GM23338 (cell line): ENCODE measurements around the gene CSNK1E. TPM values are rescaled to one million over a fixed set of nuclear protein-coding genes. Genes with fewer than 3 reads are reported as not detected.

Experiments
- ATAC-seq: fragments of 200-7000 bp; cut with Tn5 transposase; 3 replicates; pipeline ENCODE4 v1.9.1; 2020
- DNase-seq: peaks from one replicate; pipeline ENCODE4 v3.0.0-alpha.2; 2015; ENCODE audit warnings: low spot score
- H2AFZ ChIP-seq: fragments of 200-600 bp; sonication (generic); 2 replicates; pipeline ENCODE4 v1.8.0; 2016; ENCODE audit warnings: antibody characterized with exemption, mild to moderate bottlenecking, moderate library complexity
- H3F3A ChIP-seq: fragments of 200-600 bp; sonication (generic); replicated peaks from 2 replicates; pipeline ENCODE4 v1.8.0; 2017; ENCODE audit warnings: antibody characterized with exemption, mixed run types, low read depth
- H3K27ac ChIP-seq: fragments of 200-600 bp; sonication (generic); 2 replicates; pipeline ENCODE4 v1.6.1; 2016; ENCODE audit warnings: low read depth
- H3K27me3 ChIP-seq: fragments of 200-600 bp; sonication (generic); 2 replicates; pipeline ENCODE4 v1.8.0; 2016; ENCODE audit warnings: mild to moderate bottlenecking, mixed run types, moderate library complexity; ENCODE audit not compliant: insufficient read depth
- H3K36me3 ChIP-seq: fragments of 200-600 bp; sonication (generic); 2 replicates; pipeline ENCODE4 v1.8.0; 2016; ENCODE audit warnings: mild to moderate bottlenecking; ENCODE audit not compliant: insufficient read depth
- H3K4me1 ChIP-seq: fragments of 200-600 bp; sonication (generic); 2 replicates; pipeline ENCODE4 v1.8.0; 2016; ENCODE audit warnings: mild to moderate bottlenecking, moderate library complexity; ENCODE audit not compliant: insufficient read depth
- H3K4me2 ChIP-seq: fragments of 200-600 bp; sonication (generic); 2 replicates; pipeline ENCODE4 v1.7.1; 2017; ENCODE audit warnings: mixed run types
- H3K4me3 ChIP-seq: fragments of 200-600 bp; sonication (generic); 2 replicates; pipeline ENCODE4 v1.6.1; 2016; ENCODE audit warnings: mixed run types
- H3K79me2 ChIP-seq: fragments of 200-600 bp; sonication (generic); replicated peaks from 2 replicates; pipeline ENCODE4 v1.8.0; 2017; ENCODE audit warnings: mild to moderate bottlenecking; ENCODE audit not compliant: insufficient read depth
- H3K9me2 ChIP-seq: fragments of 200-600 bp; sonication (generic); 2 replicates; pipeline ENCODE4 v1.8.0; 2017; ENCODE audit not compliant: insufficient read depth
- H4K20me1 ChIP-seq: fragments of 200-600 bp; sonication (generic); replicated peaks from 2 replicates; pipeline ENCODE4 v1.8.0; 2017; ENCODE audit warnings: mild to moderate bottlenecking; ENCODE audit not compliant: insufficient read depth
- H3K27ac Mint-ChIP-seq: 2 replicates; pipeline ENCODE4 v1.8.0; 2020; ENCODE audit warnings: inconsistent platforms, mild to moderate bottlenecking, moderate library complexity, mixed read lengths
- H3K27me3 Mint-ChIP-seq: 3 replicates; pipeline ENCODE4 v1.8.0; 2022; ENCODE audit warnings: low read depth, mild to moderate bottlenecking, moderate library complexity, mixed read lengths, inconsistent platforms; ENCODE audit not compliant: insufficient read depth, poor library complexity
- H3K36me3 Mint-ChIP-seq: 3 replicates; pipeline ENCODE4 v1.8.0; 2021; ENCODE audit warnings: low read depth, mild to moderate bottlenecking, inconsistent platforms, moderate library complexity, mixed read lengths
- H3K4me1 Mint-ChIP-seq: 3 replicates; pipeline ENCODE4 v1.8.0; 2020; ENCODE audit warnings: mild to moderate bottlenecking, inconsistent platforms, mixed read lengths
- H3K4me3 Mint-ChIP-seq: 3 replicates; pipeline ENCODE4 v1.8.0; 2021; ENCODE audit warnings: moderate library complexity, mild to moderate bottlenecking, inconsistent platforms, mixed read lengths
- H3K9me3 Mint-ChIP-seq: 3 replicates; pipeline ENCODE4 v1.8.0; 2020; ENCODE audit warnings: moderate library complexity, mild to moderate bottlenecking, inconsistent platforms, mixed read lengths
- CREB1 ChIP-seq: fragments of 250-450 bp; sonication (Bioruptor Pico); IDR thresholded peaks from 2 replicates; pipeline ENCODE4 v1.5.0; 2020; ENCODE audit warnings: low read depth, mild to moderate bottlenecking, moderate library complexity
- CTCF ChIP-seq, 2 experiments: fragments of 200-600 bp in 1 of 2; sonication (generic) in 1 of 2; conservative IDR thresholded peaks; 2 replicates each; pipeline versions ENCODE4 v1.5.1 to v1.6.1; 2016 to 2017; ENCODE audit warnings: antibody characterized with exemption in 2 of 2, low read depth in 2 of 2, mild to moderate bottlenecking in 2 of 2, moderate library complexity in 1 of 2
- ETS1 ChIP-seq: IDR thresholded peaks from 2 replicates; pipeline ENCODE4 v1.6.1; 2016; ENCODE audit warnings: antibody characterized with exemption
- REST ChIP-seq: IDR thresholded peaks from one replicate; pipeline ENCODE4 v1.6.1; 2018; ENCODE audit warnings: antibody characterized with exemption; ENCODE audit not compliant: unreplicated experiment
- ZNF114 ChIP-seq: fragments of 250-450 bp; sonication (Bioruptor Pico); IDR thresholded peaks from 2 replicates; pipeline ENCODE4 v1.5.0; 2020; ENCODE audit warnings: mild to moderate bottlenecking, moderate library complexity
- ZNF462 ChIP-seq: fragments of 250-450 bp; sonication (Bioruptor Pico); IDR thresholded peaks from 2 replicates; pipeline ENCODE4 v1.5.0; 2020; ENCODE audit warnings: mild to moderate bottlenecking, moderate library complexity
- polyA plus RNA-seq: library from polyadenylated mRNA; unstranded; fragments of >200 nt; fragmentation: Nextera tagmentation; extraction: Ambion mirVana; gene quantifications from 2 replicates; pipeline ENCODE4 v1.2.1, GENCODE V29; 2016
- total RNA-seq: library from RNA; depleted of rRNA; stranded (reverse); fragments of >200 nt; shearing (Covaris generic); gene quantifications from 2 replicates; pipeline ENCODE4 v1.2.3, GENCODE V29; 2014

Gene CSNK1E
- total and polyA plus RNA-seq, 2 experiments from 2014 or later = 180 to 259 TPM

GRCh38 chr22:38262051-38262795 is 55.0 kb downstream of the CSNK1E start:
- peaks cover 46% of the 10 kb centered on the region for H3K4me1 Mint-ChIP-seq
- H3K4me3 Mint-ChIP-seq = no peak overlapping the region
- DNase-seq (peak; percentile 85), ATAC-seq (peak; percentile 88)
- H2AFZ ChIP-seq = no peak overlapping the region
- H4K20me1 ChIP-seq = peaks cover 50% of the 10 kb centered on the region
- H3K27me3 ChIP-seq = no peaks in the 10 kb centered on the region
- H3K79me2 ChIP-seq = peaks cover 100% of the 10 kb centered on the region
- H3K27ac Mint-ChIP-seq = peak overlapping the region; percentile 45
- TF ChIP-seq ETS1 (no peak), CREB1 (CRISPR knock-in tag) (no peak), CTCF (conservative IDR thresholded peaks at IDR 0.05; ENCODE audit: low read depth in 2 of 2) (peak; percentile 74 to 87), ZNF462 (CRISPR knock-in tag) (no peak), REST (no peak), ZNF114 (CRISPR knock-in tag) (no peak)
- peaks cover 6% of the 10 kb centered on the region for H3K27me3 Mint-ChIP-seq
- peaks cover 34% of the 10 kb centered on the region for H3K4me1 ChIP-seq
- H3K4me2 ChIP-seq = no peak overlapping the region
- H3F3A ChIP-seq = 0 out of 2 replicates have a peak, but pooled peaks cover 21% of the 10 kb centered on the region
- no peaks in the 10 kb centered on the region for H3K9me2 ChIP-seq
- H3K36me3 Mint-ChIP-seq = peaks cover 12% of the 10 kb centered on the region; the same call in 2 of the 3 replicates
- H3K36me3 ChIP-seq = no peaks in the 10 kb centered on the region
- H3K4me3 ChIP-seq = no peak overlapping the region
- no peaks in the 10 kb centered on the region for H3K9me3 Mint-ChIP-seq
- peak overlapping the region; percentile 60 for H3K27ac ChIP-seq
